Measurements from ENCODE around the gene KDM2A. TPM values are rescaled to one million over a fixed set of nuclear protein-coding genes. Genes with fewer than 3 reads are reported as not detected.

KDM2A gene
- total and polyA plus RNA-seq, 2 experiments from 2014 or later: 25.0 to 54.1 TPM

DNA sequence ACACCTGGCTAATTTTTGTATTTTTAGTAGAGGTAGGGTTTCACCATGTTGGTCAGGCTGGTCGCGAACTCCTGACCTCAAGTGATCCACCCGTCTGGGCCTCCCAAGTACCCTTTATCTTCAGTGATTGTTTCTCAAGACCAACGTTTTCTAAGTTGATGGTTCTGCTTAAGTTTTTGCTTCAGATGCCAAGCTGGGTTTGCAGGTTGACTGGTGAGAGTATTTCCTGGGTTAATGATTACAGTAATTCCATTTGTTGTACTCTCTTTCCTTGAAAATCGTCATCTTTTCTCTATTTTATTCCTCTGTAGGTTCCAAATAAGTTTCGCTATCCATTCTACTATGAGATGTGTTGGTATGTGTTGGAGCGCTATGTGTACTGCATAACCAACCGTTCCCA, 108.7 kb downstream of the KDM2A start:
- Mint-ChIP-seq H3K9me3 (peaks cover under 1% of the 10 kb centered on the region; the same call in 1 of the 3 replicates), H3K27ac (no peak overlapping the region), H3K27me3 (ENCODE audit: insufficient read depth, low read depth, poor library complexity) (peaks cover 2% of the 10 kb centered on the region), H3K4me1 (no peaks in the 10 kb centered on the region), H3K36me3 (ENCODE audit: low read depth) (peaks cover 81% of the 10 kb centered on the region), H3K4me3 (no peak overlapping the region)
- Histone ChIP-seq H3K27ac (ENCODE audit: low read depth) (no peak overlapping the region), H3K9me2 (ENCODE audit: insufficient read depth) (no peaks in the 10 kb centered on the region), H3F3A (replicated peaks; ENCODE audit: low read depth) (0 out of 2 replicates have a peak, but pooled peaks cover 3% of the 10 kb centered on the region), H3K4me3 (no peak overlapping the region), H2AFZ (no peak overlapping the region), H3K4me2 (no peak overlapping the region), H3K27me3 (ENCODE audit: insufficient read depth) (no peaks in the 10 kb centered on the region), H3K36me3 (ENCODE audit: insufficient read depth) (peaks cover 33% of the 10 kb centered on the region), H4K20me1 (replicated peaks; ENCODE audit: insufficient read depth) (peaks cover 5% of the 10 kb centered on the region; the same call in 1 of the 2 replicates), H3K4me1 (ENCODE audit: insufficient read depth) (no peaks in the 10 kb centered on the region), H3K79me2 (replicated peaks; ENCODE audit: insufficient read depth) (no peaks in the 10 kb centered on the region)
- no peak for ATAC-seq
- no peak for TF ChIP-seq ETS1 (IDR thresholded peaks at IDR 0.05)
- TF ChIP-seq ZNF114 (CRISPR knock-in tag; IDR thresholded peaks at IDR 0.05): no peak
- no peak for TF ChIP-seq EZH2 (IDR thresholded peaks at IDR 0.05; ENCODE audit: low read depth, unreplicated experiment)
- TF ChIP-seq JUNB (IDR thresholded peaks at IDR 0.05; ENCODE audit: unreplicated experiment): no peak
- no peak for TF ChIP-seq CREB1 (CRISPR knock-in tag; IDR thresholded peaks at IDR 0.05; ENCODE audit: low read depth)
- TF ChIP-seq, protein P1, sequence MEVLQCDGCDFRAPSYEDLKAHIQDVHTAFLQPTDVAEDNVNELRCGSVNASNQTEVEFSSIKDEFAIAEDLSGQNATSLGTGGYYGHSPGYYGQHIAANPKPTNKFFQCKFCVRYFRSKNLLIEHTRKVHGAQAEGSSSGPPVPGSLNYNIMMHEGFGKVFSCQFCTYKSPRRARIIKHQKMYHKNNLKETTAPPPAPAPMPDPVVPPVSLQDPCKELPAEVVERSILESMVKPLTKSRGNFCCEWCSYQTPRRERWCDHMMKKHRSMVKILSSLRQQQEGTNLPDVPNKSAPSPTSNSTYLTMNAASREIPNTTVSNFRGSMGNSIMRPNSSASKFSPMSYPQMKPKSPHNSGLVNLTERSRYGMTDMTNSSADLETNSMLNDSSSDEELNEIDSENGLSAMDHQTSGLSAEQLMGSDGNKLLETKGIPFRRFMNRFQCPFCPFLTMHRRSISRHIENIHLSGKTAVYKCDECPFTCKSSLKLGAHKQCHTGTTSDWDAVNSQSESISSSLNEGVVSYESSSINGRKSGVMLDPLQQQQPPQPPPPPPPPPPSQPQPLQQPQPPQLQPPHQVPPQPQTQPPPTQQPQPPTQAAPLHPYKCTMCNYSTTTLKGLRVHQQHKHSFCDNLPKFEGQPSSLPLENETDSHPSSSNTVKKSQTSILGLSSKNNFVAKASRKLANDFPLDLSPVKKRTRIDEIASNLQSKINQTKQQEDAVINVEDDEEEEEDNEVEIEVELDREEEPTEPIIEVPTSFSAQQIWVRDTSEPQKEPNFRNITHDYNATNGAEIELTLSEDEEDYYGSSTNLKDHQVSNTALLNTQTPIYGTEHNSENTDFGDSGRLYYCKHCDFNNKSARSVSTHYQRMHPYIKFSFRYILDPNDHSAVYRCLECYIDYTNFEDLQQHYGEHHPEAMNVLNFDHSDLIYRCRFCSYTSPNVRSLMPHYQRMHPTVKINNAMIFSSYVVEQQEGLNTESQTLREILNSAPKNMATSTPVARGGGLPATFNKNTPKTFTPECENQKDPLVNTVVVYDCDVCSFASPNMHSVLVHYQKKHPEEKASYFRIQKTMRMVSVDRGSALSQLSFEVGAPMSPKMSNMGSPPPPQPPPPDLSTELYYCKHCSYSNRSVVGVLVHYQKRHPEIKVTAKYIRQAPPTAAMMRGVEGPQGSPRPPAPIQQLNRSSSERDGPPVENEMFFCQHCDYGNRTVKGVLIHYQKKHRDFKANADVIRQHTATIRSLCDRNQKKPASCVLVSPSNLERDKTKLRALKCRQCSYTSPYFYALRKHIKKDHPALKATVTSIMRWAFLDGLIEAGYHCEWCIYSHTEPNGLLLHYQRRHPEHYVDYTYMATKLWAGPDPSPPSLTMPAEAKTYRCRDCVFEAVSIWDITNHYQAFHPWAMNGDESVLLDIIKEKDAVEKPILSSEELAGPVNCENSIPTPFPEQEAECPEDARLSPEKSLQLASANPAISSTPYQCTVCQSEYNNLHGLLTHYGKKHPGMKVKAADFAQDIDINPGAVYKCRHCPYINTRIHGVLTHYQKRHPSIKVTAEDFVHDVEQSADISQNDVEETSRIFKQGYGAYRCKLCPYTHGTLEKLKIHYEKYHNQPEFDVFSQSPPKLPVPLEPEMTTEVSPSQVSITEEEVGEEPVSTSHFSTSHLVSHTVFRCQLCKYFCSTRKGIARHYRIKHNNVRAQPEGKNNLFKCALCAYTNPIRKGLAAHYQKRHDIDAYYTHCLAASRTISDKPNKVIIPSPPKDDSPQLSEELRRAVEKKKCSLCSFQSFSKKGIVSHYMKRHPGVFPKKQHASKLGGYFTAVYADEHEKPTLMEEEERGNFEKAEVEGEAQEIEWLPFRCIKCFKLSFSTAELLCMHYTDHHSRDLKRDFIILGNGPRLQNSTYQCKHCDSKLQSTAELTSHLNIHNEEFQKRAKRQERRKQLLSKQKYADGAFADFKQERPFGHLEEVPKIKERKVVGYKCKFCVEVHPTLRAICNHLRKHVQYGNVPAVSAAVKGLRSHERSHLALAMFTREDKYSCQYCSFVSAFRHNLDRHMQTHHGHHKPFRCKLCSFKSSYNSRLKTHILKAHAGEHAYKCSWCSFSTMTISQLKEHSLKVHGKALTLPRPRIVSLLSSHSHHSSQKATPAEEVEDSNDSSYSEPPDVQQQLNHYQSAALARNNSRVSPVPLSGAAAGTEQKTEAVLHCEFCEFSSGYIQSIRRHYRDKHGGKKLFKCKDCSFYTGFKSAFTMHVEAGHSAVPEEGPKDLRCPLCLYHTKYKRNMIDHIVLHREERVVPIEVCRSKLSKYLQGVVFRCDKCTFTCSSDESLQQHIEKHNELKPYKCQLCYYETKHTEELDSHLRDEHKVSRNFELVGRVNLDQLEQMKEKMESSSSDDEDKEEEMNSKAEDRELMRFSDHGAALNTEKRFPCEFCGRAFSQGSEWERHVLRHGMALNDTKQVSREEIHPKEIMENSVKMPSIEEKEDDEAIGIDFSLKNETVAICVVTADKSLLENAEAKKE (CRISPR knock-in tag; IDR thresholded peaks at IDR 0.05): no peak
- TF ChIP-seq STAT1 (IDR thresholded peaks at IDR 0.05; ENCODE audit: unreplicated experiment): no peak
- TF ChIP-seq, protein P2, sequence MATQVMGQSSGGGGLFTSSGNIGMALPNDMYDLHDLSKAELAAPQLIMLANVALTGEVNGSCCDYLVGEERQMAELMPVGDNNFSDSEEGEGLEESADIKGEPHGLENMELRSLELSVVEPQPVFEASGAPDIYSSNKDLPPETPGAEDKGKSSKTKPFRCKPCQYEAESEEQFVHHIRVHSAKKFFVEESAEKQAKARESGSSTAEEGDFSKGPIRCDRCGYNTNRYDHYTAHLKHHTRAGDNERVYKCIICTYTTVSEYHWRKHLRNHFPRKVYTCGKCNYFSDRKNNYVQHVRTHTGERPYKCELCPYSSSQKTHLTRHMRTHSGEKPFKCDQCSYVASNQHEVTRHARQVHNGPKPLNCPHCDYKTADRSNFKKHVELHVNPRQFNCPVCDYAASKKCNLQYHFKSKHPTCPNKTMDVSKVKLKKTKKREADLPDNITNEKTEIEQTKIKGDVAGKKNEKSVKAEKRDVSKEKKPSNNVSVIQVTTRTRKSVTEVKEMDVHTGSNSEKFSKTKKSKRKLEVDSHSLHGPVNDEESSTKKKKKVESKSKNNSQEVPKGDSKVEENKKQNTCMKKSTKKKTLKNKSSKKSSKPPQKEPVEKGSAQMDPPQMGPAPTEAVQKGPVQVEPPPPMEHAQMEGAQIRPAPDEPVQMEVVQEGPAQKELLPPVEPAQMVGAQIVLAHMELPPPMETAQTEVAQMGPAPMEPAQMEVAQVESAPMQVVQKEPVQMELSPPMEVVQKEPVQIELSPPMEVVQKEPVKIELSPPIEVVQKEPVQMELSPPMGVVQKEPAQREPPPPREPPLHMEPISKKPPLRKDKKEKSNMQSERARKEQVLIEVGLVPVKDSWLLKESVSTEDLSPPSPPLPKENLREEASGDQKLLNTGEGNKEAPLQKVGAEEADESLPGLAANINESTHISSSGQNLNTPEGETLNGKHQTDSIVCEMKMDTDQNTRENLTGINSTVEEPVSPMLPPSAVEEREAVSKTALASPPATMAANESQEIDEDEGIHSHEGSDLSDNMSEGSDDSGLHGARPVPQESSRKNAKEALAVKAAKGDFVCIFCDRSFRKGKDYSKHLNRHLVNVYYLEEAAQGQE (IDR thresholded peaks at IDR 0.05; ENCODE audit: unreplicated experiment): no peak
- no peak for TF ChIP-seq NANOG (IDR thresholded peaks at IDR 0.05; ENCODE audit: borderline replicate concordance)
- no peak for TF ChIP-seq EZH2phosphoT487 (IDR thresholded peaks at IDR 0.05; ENCODE audit: unreplicated experiment)
- no peak for TF ChIP-seq ZNF331 (CRISPR knock-in tag; IDR thresholded peaks at IDR 0.05; ENCODE audit: low read depth)
- no peak for TF ChIP-seq POLR2AphosphoS5 (IDR thresholded peaks at IDR 0.05; ENCODE audit: low read depth)
- no peak for TF ChIP-seq CTCF (conservative IDR thresholded peaks at IDR 0.05; ENCODE audit: low read depth in 2 of 2)
- DNase-seq (ENCODE audit: low spot score): no peak

All from GM23338 (cell line).